GM23338 (cell line): ENCODE measurements around the gene GPR32.

ENCODE experiments used
- EZH2 ChIP-seq: fragments of 200-600 bp; sonication (generic); IDR thresholded peaks from one replicate; pipeline ENCODE4 v1.8.0; 2017; ENCODE audit warnings: antibody characterized with exemption, mild to moderate bottlenecking, low read depth; ENCODE audit not compliant: unreplicated experiment
- EZH2phosphoT487 ChIP-seq: fragments of 200-600 bp; sonication (generic); IDR thresholded peaks from one replicate; pipeline ENCODE4 v1.8.1; 2018; ENCODE audit warnings: antibody characterized with exemption; ENCODE audit not compliant: unreplicated experiment
- JUNB ChIP-seq: IDR thresholded peaks from one replicate; pipeline ENCODE4 v1.6.1; 2016; ENCODE audit warnings: antibody characterized with exemption; ENCODE audit not compliant: unreplicated experiment
- NANOG ChIP-seq: IDR thresholded peaks from 2 replicates; pipeline ENCODE4 v1.6.1; 2016; ENCODE audit warnings: antibody characterized with exemption, borderline replicate concordance
- POLR2AphosphoS5 ChIP-seq: IDR thresholded peaks from 2 replicates; pipeline ENCODE4 v1.6.1; 2016; ENCODE audit warnings: antibody characterized with exemption, low read depth
- ZNF331 ChIP-seq: fragments of 250-450 bp; sonication (Bioruptor Pico); IDR thresholded peaks from 2 replicates; pipeline ENCODE4 v1.5.0; 2020; ENCODE audit warnings: low read depth, mild to moderate bottlenecking, moderate library complexity
- TF ChIP-seq, protein P1 (sequence below), 2 experiments: fragments of 200-600 bp in 1 of 2; sonication (generic) in 1 of 2; conservative IDR thresholded peaks; 2 replicates each; pipeline versions ENCODE4 v1.5.1 to v1.6.1; 2016 to 2017; ENCODE audit warnings: antibody characterized with exemption in 2 of 2, low read depth in 2 of 2, mild to moderate bottlenecking in 2 of 2, moderate library complexity in 1 of 2
- TF ChIP-seq, protein P2 (sequence below): IDR thresholded peaks from 2 replicates; pipeline ENCODE4 v1.6.1; 2016; ENCODE audit warnings: antibody characterized with exemption
- TF ChIP-seq, protein P3 (sequence below): IDR thresholded peaks from one replicate; pipeline ENCODE4 v1.6.1; 2018; ENCODE audit warnings: antibody characterized with exemption; ENCODE audit not compliant: unreplicated experiment

DNA sequence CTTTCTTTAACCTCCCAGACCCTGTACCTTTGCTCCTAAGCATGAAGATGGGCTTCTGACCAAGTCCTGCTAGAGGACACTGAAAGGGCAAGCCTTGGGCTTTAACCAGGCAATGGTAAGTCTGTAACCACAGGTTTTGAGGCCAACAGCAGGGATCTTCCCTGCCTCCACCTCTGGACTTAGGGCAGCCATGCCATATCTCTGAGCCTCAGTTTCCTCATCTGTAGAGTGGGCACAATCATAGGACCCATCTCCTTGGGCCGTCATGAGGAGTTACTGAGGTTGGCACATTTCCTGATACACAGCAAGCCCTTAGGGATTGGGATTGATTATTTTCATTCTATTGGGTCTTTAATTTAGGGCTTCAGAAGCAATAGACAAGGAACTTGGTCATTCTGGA, 38.6 kb downstream of the GPR32 start:
- TF ChIP-seq, protein P1, sequence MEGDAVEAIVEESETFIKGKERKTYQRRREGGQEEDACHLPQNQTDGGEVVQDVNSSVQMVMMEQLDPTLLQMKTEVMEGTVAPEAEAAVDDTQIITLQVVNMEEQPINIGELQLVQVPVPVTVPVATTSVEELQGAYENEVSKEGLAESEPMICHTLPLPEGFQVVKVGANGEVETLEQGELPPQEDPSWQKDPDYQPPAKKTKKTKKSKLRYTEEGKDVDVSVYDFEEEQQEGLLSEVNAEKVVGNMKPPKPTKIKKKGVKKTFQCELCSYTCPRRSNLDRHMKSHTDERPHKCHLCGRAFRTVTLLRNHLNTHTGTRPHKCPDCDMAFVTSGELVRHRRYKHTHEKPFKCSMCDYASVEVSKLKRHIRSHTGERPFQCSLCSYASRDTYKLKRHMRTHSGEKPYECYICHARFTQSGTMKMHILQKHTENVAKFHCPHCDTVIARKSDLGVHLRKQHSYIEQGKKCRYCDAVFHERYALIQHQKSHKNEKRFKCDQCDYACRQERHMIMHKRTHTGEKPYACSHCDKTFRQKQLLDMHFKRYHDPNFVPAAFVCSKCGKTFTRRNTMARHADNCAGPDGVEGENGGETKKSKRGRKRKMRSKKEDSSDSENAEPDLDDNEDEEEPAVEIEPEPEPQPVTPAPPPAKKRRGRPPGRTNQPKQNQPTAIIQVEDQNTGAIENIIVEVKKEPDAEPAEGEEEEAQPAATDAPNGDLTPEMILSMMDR (conservative IDR thresholded peaks at IDR 0.05; ENCODE audit: low read depth in 2 of 2) = no peak
- TF ChIP-seq NANOG (no peak), EZH2 (no peak), EZH2phosphoT487 (no peak), ZNF331 (CRISPR knock-in tag) (no peak), JUNB (no peak), POLR2AphosphoS5 (no peak)
- TF ChIP-seq, protein P2, sequence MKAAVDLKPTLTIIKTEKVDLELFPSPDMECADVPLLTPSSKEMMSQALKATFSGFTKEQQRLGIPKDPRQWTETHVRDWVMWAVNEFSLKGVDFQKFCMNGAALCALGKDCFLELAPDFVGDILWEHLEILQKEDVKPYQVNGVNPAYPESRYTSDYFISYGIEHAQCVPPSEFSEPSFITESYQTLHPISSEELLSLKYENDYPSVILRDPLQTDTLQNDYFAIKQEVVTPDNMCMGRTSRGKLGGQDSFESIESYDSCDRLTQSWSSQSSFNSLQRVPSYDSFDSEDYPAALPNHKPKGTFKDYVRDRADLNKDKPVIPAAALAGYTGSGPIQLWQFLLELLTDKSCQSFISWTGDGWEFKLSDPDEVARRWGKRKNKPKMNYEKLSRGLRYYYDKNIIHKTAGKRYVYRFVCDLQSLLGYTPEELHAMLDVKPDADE = no peak
- TF ChIP-seq, protein P3, sequence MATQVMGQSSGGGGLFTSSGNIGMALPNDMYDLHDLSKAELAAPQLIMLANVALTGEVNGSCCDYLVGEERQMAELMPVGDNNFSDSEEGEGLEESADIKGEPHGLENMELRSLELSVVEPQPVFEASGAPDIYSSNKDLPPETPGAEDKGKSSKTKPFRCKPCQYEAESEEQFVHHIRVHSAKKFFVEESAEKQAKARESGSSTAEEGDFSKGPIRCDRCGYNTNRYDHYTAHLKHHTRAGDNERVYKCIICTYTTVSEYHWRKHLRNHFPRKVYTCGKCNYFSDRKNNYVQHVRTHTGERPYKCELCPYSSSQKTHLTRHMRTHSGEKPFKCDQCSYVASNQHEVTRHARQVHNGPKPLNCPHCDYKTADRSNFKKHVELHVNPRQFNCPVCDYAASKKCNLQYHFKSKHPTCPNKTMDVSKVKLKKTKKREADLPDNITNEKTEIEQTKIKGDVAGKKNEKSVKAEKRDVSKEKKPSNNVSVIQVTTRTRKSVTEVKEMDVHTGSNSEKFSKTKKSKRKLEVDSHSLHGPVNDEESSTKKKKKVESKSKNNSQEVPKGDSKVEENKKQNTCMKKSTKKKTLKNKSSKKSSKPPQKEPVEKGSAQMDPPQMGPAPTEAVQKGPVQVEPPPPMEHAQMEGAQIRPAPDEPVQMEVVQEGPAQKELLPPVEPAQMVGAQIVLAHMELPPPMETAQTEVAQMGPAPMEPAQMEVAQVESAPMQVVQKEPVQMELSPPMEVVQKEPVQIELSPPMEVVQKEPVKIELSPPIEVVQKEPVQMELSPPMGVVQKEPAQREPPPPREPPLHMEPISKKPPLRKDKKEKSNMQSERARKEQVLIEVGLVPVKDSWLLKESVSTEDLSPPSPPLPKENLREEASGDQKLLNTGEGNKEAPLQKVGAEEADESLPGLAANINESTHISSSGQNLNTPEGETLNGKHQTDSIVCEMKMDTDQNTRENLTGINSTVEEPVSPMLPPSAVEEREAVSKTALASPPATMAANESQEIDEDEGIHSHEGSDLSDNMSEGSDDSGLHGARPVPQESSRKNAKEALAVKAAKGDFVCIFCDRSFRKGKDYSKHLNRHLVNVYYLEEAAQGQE = no peak
